HCT116 (cell line): ENCODE measurements around the gene L3HYPDH. TPM values are rescaled to one million over a fixed set of nuclear protein-coding genes. Genes with fewer than 3 reads are reported as not detected.

ENCODE experiments used
- ATAC-seq: fragments of 200-7000 bp; cut with Tn5 transposase; 2 replicates; pipeline ENCODE4 v1.9.1; 2020; ENCODE audit warnings: mild to moderate bottlenecking, moderate library complexity
- BruUV-seq: library from RNA; stranded (reverse); fragments of 400-500 nt; replicated peaks from 2 replicates; lab custom pipeline; 2021; lab: Mats Ljungman, UMichigan
- CTCF ChIA-PET: fragments of 300-600 bp; sonication (Branson Sonifier 250); formaldehyde crosslinking; loops from one replicate; lab custom pipeline; 2021; ENCODE audit warnings: antibody characterized with exemption; lab: Charles Lee
- POLR2A ChIA-PET: fragments of 300-600, 350-600 bp; sonication (Branson Sonifier 250); formaldehyde crosslinking; loops from one replicate; lab custom pipeline; 2021; ENCODE audit warnings: antibody characterized with exemption; lab: Charles Lee
- RAD21 ChIA-PET, 2 experiments: fragments of 300-600 bp; sonication (Branson Sonifier 250); formaldehyde crosslinking; loops; one replicate each; lab custom pipeline; 2023; ENCODE audit warnings: low total read pairs in 2 of 2; ENCODE audit not compliant: uncharacterized antibody in 2 of 2, unreplicated experiment in 2 of 2, low non-redundant PET in 1 of 2; lab: Charles Lee
- DNase-seq: peaks from one replicate; pipeline ENCODE4 v3.0.0-alpha.2; 2010; ENCODE audit warnings: low read depth, low spot score
- H2AFZ ChIP-seq: fragments of 200-600 bp; shearing (Covaris generic), sonication (generic); 2 replicates; pipeline ENCODE4 v1.6.1; 2017; ENCODE audit warnings: low read depth, mixed run types, mixed read lengths, antibody characterized with exemption, low read length; ENCODE audit not compliant: poor library complexity, severe bottlenecking
- H3K27ac ChIP-seq: 2 replicates; pipeline ENCODE4 v1.5.1; 2012; ENCODE audit warnings: low read depth, low read length
- H3K27me3 ChIP-seq: fragments of 200-600 bp; sonication (generic); 2 replicates; pipeline ENCODE4 v1.6.1; 2016; ENCODE audit warnings: mixed run types, low read length, mixed read lengths; ENCODE audit not compliant: insufficient read depth
- H3K36me3 ChIP-seq, 2 experiments: fragments of 200-500 bp in 1 of 2; fragments of 200-600 bp in 1 of 2; sonication (Bioruptor generic) in 1 of 2; sonication (generic) in 1 of 2; 2 replicates each; pipeline versions ENCODE4 v1.5.1 to v1.6.1; 2014 to 2016; ENCODE audit warnings: low read length in 2 of 2, inconsistent platforms in 1 of 2, mixed read lengths in 1 of 2, mixed run types in 1 of 2; ENCODE audit not compliant: insufficient read depth in 2 of 2, control insufficient read depth in 1 of 2
- H3K4me1 ChIP-seq, 2 experiments: fragments of 200-600 bp in 1 of 2; sonication (generic) in 1 of 2; 2 replicates each; pipeline versions ENCODE4 v1.5.1 to v1.6.1; 2012 to 2017; ENCODE audit warnings: low read length in 2 of 2, inconsistent platforms in 1 of 2, mild to moderate bottlenecking in 1 of 2, mixed read lengths in 1 of 2, mixed run types in 1 of 2, moderate library complexity in 1 of 2; ENCODE audit not compliant: insufficient read depth in 2 of 2, control insufficient read depth in 1 of 2
- H3K4me2 ChIP-seq: fragments of 200-600 bp; sonication (generic); 2 replicates; pipeline ENCODE4 v1.6.1; 2017; ENCODE audit warnings: mixed run types, low read length, mixed read lengths
- H3K4me3 ChIP-seq, 2 experiments: fragments of 200-600 bp in 1 of 2; sonication (generic) in 1 of 2; replicated peaks in 1 of 2; 2 replicates each; pipeline ENCODE4 v1.5.1; 2011 to 2016; ENCODE audit warnings: low read length in 2 of 2, control low read depth in 1 of 2, low read depth in 1 of 2, mild to moderate bottlenecking in 1 of 2, mixed read lengths in 1 of 2, mixed run types in 1 of 2
- H3K79me2 ChIP-seq: fragments of 200-600 bp; sonication (generic); 2 replicates; pipeline ENCODE4 v1.6.1; 2017; ENCODE audit warnings: mild to moderate bottlenecking, mixed run types, low read length, moderate library complexity, mixed read lengths; ENCODE audit not compliant: insufficient read depth
- H3K9ac ChIP-seq: fragments of 200-600 bp; sonication (generic); 2 replicates; pipeline ENCODE4 v1.6.1; 2016; ENCODE audit warnings: low read length, mixed read lengths
- H3K9me2 ChIP-seq: fragments of 200-600 bp; sonication (generic), shearing (Covaris generic); 2 replicates; pipeline ENCODE4 v1.6.1; 2017; ENCODE audit warnings: mixed run types, mild to moderate bottlenecking, moderate library complexity; ENCODE audit not compliant: insufficient read depth
- H3K9me3 ChIP-seq, 2 experiments: fragments of 200-500 bp in 1 of 2; fragments of 200-600 bp in 1 of 2; sonication (Bioruptor generic) in 1 of 2; sonication (generic) in 1 of 2; 2 replicates each; pipeline ENCODE4 v1.6.1; 2014 to 2017; ENCODE audit warnings: low read length in 2 of 2, mixed read lengths in 2 of 2, inconsistent platforms in 1 of 2, low read depth in 1 of 2, mild to moderate bottlenecking in 1 of 2, mixed run types in 1 of 2, moderate library complexity in 1 of 2; ENCODE audit not compliant: control insufficient read depth in 1 of 2, insufficient read depth in 1 of 2
- H4K20me1 ChIP-seq: fragments of 200-600 bp; sonication (generic), shearing (Covaris generic); 2 replicates; pipeline ENCODE4 v1.6.1; 2017; ENCODE audit warnings: mixed run types, mild to moderate bottlenecking, moderate library complexity; ENCODE audit not compliant: insufficient read depth
- EGR1 ChIP-seq: IDR thresholded peaks from 2 replicates; pipeline ENCODE4 v1.6.1; 2012; ENCODE audit warnings: low read depth
- ELF1 ChIP-seq: IDR thresholded peaks from 2 replicates; pipeline ENCODE4 v1.6.1; 2012; ENCODE audit warnings: low read depth, borderline replicate concordance
- EZH2 ChIP-seq: fragments of 200-600 bp; sonication (generic); IDR thresholded peaks from 2 replicates; pipeline ENCODE4 v1.6.1; 2017; ENCODE audit warnings: antibody characterized with exemption, mixed run types
- EZH2phosphoT487 ChIP-seq: fragments of 200-600 bp; IDR thresholded peaks from 2 replicates; pipeline ENCODE4 v1.6.1; 2018; ENCODE audit warnings: antibody characterized with exemption, borderline replicate concordance
- JUND ChIP-seq: IDR thresholded peaks from 2 replicates; pipeline ENCODE4 v1.6.1; 2012
- RAD21 ChIP-seq: IDR thresholded peaks from 2 replicates; pipeline ENCODE4 v1.6.1; 2012; ENCODE audit warnings: low read depth, mild to moderate bottlenecking
- SIN3A ChIP-seq: IDR thresholded peaks from 2 replicates; pipeline ENCODE4 v1.6.1; 2012; ENCODE audit warnings: low read depth
- YY1 ChIP-seq: IDR thresholded peaks from 2 replicates; pipeline ENCODE4 v1.6.1; 2011; ENCODE audit warnings: low read length, low read depth, moderate library complexity, mild to moderate bottlenecking; ENCODE audit not compliant: insufficient replicate concordance; ENCODE audit errors: extremely low read depth
- intact Hi-C: fragments of 100-400 bp; cut with micrococcal nuclease; formaldehyde crosslinking; loops from 2 replicates; pipeline ENCODE4 v1.10.0; 2022
- total RNA-seq: library from RNA; stranded (reverse); gene quantifications from one replicate; pipeline ENCODE4 v1.2.1, GENCODE V29; 2021; ENCODE audit not compliant: unreplicated experiment
- TF ChIP-seq, protein P1 (sequence below): IDR thresholded peaks from 2 replicates; pipeline ENCODE4 v1.6.1; 2012
- TF ChIP-seq, protein P2 (sequence below): IDR thresholded peaks from 2 replicates; pipeline ENCODE4 v1.6.1; 2012; ENCODE audit warnings: low read depth
- TF ChIP-seq, protein P3 (sequence below), 3 experiments: fragments of 200-600 bp in 1 of 3; sonication (generic) in 1 of 3; IDR thresholded peaks in 2 of 3; conservative IDR thresholded peaks in 1 of 3; 2 replicates each; pipeline ENCODE4 v1.5.1; 2012 to 2017; ENCODE audit warnings: low read depth in 2 of 3, low read length in 2 of 3, antibody characterized with exemption in 1 of 3, borderline replicate concordance in 1 of 3, control low read depth in 1 of 3, mild to moderate bottlenecking in 1 of 3, mixed read lengths in 1 of 3, mixed run types in 1 of 3, moderate library complexity in 1 of 3; ENCODE audit not compliant: insufficient read depth in 1 of 3
- TF ChIP-seq, protein P4 (sequence below): IDR thresholded peaks from 2 replicates; pipeline ENCODE4 v1.6.1; 2011; ENCODE audit warnings: mild to moderate bottlenecking, low read length, moderate library complexity; ENCODE audit not compliant: insufficient replicate concordance; ENCODE audit errors: extremely low read depth

Gene L3HYPDH
- total RNA-seq, 1 experiment from 2014 or later, result 19.5 TPM

DNA sequence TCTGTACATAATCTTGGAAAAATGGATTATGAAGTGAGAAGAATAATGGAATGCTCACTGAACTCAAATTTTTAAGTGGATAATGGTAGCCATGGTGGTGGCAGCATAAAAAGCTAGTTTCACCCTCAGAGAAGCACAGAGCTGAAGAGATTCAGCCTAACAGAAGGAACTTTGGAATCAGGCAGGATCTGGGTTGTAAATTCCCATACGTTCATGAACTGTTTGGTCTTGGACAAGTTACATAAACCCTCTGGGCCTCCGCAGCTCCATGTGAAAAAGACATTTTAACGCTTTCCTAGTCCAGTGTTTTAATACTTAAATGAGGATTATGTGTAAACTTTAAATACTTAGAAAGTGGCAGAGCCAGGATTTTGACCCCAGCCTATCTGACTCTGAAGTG lies 26.8 kb upstream of the L3HYPDH start:
- H3K4me2 ChIP-seq, result no peak overlapping the region
- intact Hi-C loops, result loop anchor here (5.0 kb wide), 1 partner anchor 466 kb away; no protein-coding TSS in a partner anchor
- RAD21 ChIA-PET, result no interaction called here

DNA sequence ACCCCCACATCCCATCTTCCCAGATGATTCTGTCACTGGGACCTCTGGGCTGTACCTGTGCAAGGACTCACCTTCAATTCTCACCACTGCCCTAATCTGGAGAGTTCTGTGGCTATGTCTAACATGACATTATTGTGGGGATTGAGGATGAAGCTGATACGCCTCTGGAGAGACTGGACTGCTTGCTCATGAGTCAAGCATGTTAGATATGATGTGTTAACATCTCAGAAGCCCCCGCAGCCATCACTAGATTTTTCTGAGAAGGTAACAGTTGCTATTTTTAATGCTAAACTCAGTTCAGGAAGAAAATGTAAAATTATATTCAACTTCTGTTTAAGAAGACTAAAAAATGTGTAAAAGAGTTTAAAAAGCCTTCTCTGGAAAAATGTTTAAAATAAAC lies 25.8 kb upstream of the L3HYPDH start:
- Histone ChIP-seq H3K27ac (no peak overlapping the region), H3K4me3 (no peak overlapping the region), H3K4me1 (no peaks in the 10 kb centered on the region), H3K79me2 (no peaks in the 10 kb centered on the region), H3K9me3 (no peaks in the 10 kb centered on the region), H4K20me1 (no peaks in the 10 kb centered on the region), H3K9ac (no peak overlapping the region), H3K9me2 (no peaks in the 10 kb centered on the region), H3K27me3 (no peaks in the 10 kb centered on the region), H2AFZ (no peak overlapping the region), H3K36me3 (no peaks in the 10 kb centered on the region), H3K4me2 (no peak overlapping the region)
- CTCF ChIA-PET, result interaction anchor here (0.9 kb wide), 1 partner anchor 9 kb away, joined by 3 read pairs; no protein-coding TSS in a partner anchor
- DNase-seq (no peak), ATAC-seq (no peak)
- RAD21 ChIA-PET, result no interaction called here
- intact Hi-C loops, result loop anchor here (5.0 kb wide), 1 partner anchor 467 kb away; no protein-coding TSS in a partner anchor
- no TSS peak for BruUV-seq
- POLR2A ChIA-PET, result no interaction called here
- TF ChIP-seq, protein P1, sequence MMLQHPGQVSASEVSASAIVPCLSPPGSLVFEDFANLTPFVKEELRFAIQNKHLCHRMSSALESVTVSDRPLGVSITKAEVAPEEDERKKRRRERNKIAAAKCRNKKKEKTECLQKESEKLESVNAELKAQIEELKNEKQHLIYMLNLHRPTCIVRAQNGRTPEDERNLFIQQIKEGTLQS, result no peak
- TF ChIP-seq EZH2phosphoT487, result no peak
- no peak for TF ChIP-seq ELF1
- TF ChIP-seq, protein P2, sequence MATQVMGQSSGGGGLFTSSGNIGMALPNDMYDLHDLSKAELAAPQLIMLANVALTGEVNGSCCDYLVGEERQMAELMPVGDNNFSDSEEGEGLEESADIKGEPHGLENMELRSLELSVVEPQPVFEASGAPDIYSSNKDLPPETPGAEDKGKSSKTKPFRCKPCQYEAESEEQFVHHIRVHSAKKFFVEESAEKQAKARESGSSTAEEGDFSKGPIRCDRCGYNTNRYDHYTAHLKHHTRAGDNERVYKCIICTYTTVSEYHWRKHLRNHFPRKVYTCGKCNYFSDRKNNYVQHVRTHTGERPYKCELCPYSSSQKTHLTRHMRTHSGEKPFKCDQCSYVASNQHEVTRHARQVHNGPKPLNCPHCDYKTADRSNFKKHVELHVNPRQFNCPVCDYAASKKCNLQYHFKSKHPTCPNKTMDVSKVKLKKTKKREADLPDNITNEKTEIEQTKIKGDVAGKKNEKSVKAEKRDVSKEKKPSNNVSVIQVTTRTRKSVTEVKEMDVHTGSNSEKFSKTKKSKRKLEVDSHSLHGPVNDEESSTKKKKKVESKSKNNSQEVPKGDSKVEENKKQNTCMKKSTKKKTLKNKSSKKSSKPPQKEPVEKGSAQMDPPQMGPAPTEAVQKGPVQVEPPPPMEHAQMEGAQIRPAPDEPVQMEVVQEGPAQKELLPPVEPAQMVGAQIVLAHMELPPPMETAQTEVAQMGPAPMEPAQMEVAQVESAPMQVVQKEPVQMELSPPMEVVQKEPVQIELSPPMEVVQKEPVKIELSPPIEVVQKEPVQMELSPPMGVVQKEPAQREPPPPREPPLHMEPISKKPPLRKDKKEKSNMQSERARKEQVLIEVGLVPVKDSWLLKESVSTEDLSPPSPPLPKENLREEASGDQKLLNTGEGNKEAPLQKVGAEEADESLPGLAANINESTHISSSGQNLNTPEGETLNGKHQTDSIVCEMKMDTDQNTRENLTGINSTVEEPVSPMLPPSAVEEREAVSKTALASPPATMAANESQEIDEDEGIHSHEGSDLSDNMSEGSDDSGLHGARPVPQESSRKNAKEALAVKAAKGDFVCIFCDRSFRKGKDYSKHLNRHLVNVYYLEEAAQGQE, result no peak
- no peak for TF ChIP-seq RAD21
- TF ChIP-seq SIN3A, result no peak
- TF ChIP-seq EZH2, result no peak
- TF ChIP-seq, protein P3, sequence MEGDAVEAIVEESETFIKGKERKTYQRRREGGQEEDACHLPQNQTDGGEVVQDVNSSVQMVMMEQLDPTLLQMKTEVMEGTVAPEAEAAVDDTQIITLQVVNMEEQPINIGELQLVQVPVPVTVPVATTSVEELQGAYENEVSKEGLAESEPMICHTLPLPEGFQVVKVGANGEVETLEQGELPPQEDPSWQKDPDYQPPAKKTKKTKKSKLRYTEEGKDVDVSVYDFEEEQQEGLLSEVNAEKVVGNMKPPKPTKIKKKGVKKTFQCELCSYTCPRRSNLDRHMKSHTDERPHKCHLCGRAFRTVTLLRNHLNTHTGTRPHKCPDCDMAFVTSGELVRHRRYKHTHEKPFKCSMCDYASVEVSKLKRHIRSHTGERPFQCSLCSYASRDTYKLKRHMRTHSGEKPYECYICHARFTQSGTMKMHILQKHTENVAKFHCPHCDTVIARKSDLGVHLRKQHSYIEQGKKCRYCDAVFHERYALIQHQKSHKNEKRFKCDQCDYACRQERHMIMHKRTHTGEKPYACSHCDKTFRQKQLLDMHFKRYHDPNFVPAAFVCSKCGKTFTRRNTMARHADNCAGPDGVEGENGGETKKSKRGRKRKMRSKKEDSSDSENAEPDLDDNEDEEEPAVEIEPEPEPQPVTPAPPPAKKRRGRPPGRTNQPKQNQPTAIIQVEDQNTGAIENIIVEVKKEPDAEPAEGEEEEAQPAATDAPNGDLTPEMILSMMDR (IDR thresholded peaks at IDR 0.05 in 2 of 3, conservative IDR thresholded peaks at IDR 0.05 in 1 of 3; ENCODE audit: borderline replicate concordance in 1 of 3, insufficient read depth in 1 of 3, low read depth in 2 of 3, low read length in 2 of 3), result no peak
- TF ChIP-seq, protein P4, sequence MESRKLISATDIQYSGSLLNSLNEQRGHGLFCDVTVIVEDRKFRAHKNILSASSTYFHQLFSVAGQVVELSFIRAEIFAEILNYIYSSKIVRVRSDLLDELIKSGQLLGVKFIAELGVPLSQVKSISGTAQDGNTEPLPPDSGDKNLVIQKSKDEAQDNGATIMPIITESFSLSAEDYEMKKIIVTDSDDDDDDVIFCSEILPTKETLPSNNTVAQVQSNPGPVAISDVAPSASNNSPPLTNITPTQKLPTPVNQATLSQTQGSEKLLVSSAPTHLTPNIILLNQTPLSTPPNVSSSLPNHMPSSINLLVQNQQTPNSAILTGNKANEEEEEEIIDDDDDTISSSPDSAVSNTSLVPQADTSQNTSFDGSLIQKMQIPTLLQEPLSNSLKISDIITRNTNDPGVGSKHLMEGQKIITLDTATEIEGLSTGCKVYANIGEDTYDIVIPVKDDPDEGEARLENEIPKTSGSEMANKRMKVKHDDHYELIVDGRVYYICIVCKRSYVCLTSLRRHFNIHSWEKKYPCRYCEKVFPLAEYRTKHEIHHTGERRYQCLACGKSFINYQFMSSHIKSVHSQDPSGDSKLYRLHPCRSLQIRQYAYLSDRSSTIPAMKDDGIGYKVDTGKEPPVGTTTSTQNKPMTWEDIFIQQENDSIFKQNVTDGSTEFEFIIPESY, result no peak
- TF ChIP-seq YY1, result no peak
- TF ChIP-seq EGR1, result no peak

More for the DNA sequence above, 26.8 kb upstream of the L3HYPDH start:
- POLR2A ChIA-PET, result no interaction called here
- no peaks in the 10 kb centered on the region for H3K4me1 ChIP-seq
- BruUV-seq, result no TSS peak
- H4K20me1 ChIP-seq, result no peaks in the 10 kb centered on the region
- H3K9me3 ChIP-seq, result no peaks in the 10 kb centered on the region
- no peak overlapping the region for H3K4me3 ChIP-seq
- no peaks in the 10 kb centered on the region for H3K79me2 ChIP-seq
- H3K36me3 ChIP-seq, result no peaks in the 10 kb centered on the region
- CTCF ChIA-PET, result interaction anchor here (0.9 kb wide), 1 partner anchor 10 kb away, joined by 3 read pairs; no protein-coding TSS in a partner anchor
- DNase-seq (no peak), ATAC-seq (no peak)
- TF ChIP-seq EZH2 (no peak), JUND (no peak)
- H3K27ac ChIP-seq, result no peak overlapping the region
- H3K27me3 ChIP-seq, result no peaks in the 10 kb centered on the region
- H2AFZ ChIP-seq, result no peak overlapping the region
- no peak overlapping the region for H3K9ac ChIP-seq
- H3K9me2 ChIP-seq, result no peaks in the 10 kb centered on the region
